ENCODE measurements around the gene OR10AD1. TPM values are rescaled to one million over a fixed set of nuclear protein-coding genes. Genes with fewer than 3 reads are reported as not detected.

The OR10AD1 gene
- total RNA-seq, 1 experiment from 2014 or later, result not detected

- H3K4me3 ChIP-seq, result no peak overlapping the region
- TF ChIP-seq EZH2 (IDR thresholded peaks at IDR 0.05; ENCODE audit: low read depth) (no peak), CTCF (conservative IDR thresholded peaks at IDR 0.05) (no peak)
- H3K27ac ChIP-seq, result no peak overlapping the region
- no peaks in the 10 kb centered on the region for H3K36me3 ChIP-seq (ENCODE audit: low read depth)
- no peak for DNase-seq
- no peak overlapping the region for H2AFZ ChIP-seq
- H3F3A ChIP-seq (ENCODE audit: insufficient read depth, low read depth), result no peaks in the 10 kb centered on the region
- H3K79me2 ChIP-seq (ENCODE audit: low read depth), result no peaks in the 10 kb centered on the region
- H3K9me2 ChIP-seq (ENCODE audit: insufficient read depth), result no peaks in the 10 kb centered on the region
- peaks cover 21% of the 10 kb centered on the region for H3K27me3 ChIP-seq (ENCODE audit: insufficient read depth, low read depth)
- no peak overlapping the region for H3K4me2 ChIP-seq
- BruUV-seq (replicated peaks), result no TSS peak
- peaks cover 8% of the 10 kb centered on the region for H3K4me1 ChIP-seq (replicated peaks; ENCODE audit: insufficient read depth)
- CTCF ChIA-PET, result interaction anchor here (0.6 to 0.9 kb wide), 2 partner anchors 309 to 436 kb away, joined by 3 read pairs; no protein-coding TSS in a partner anchor
- POLR2A ChIA-PET (ENCODE audit: unreplicated experiment), result no interaction called here
- intact Hi-C loops (cut with micrococcal nuclease; ENCODE audit: unreplicated experiment), result no loop called here
- no peaks in the 10 kb centered on the region for H4K20me1 ChIP-seq (ENCODE audit: insufficient read depth)
- no peaks in the 10 kb centered on the region for H3K9me3 ChIP-seq (ENCODE audit: insufficient read depth, low read depth)
These were observed 23.6 kb downstream of the OR10AD1 start for GRCh38 chr12:48179466-48179865.

- H3F3A ChIP-seq (ENCODE audit: insufficient read depth, low read depth), result no peaks in the 10 kb centered on the region
- CTCF ChIA-PET, result no interaction called here
- no peak for DNase-seq
- no peaks in the 10 kb centered on the region for H3K36me3 ChIP-seq (ENCODE audit: low read depth)
- no peak overlapping the region for H3K4me3 ChIP-seq
- POLR2A ChIA-PET (ENCODE audit: unreplicated experiment), result no interaction called here
- peaks cover 8% of the 10 kb centered on the region for H3K4me1 ChIP-seq (replicated peaks; ENCODE audit: insufficient read depth)
- H2AFZ ChIP-seq, result no peak overlapping the region
- no peaks in the 10 kb centered on the region for H3K9me2 ChIP-seq (ENCODE audit: insufficient read depth)
- intact Hi-C loops (cut with micrococcal nuclease; ENCODE audit: unreplicated experiment), result no loop called here
- H3K9me3 ChIP-seq (ENCODE audit: insufficient read depth, low read depth), result no peaks in the 10 kb centered on the region
- no peak overlapping the region for H3K27ac ChIP-seq
- no peaks in the 10 kb centered on the region for H3K79me2 ChIP-seq (ENCODE audit: low read depth)
- peaks cover 21% of the 10 kb centered on the region for H3K27me3 ChIP-seq (ENCODE audit: insufficient read depth, low read depth)
- H3K4me2 ChIP-seq, result no peak overlapping the region
- H4K20me1 ChIP-seq (ENCODE audit: insufficient read depth), result no peaks in the 10 kb centered on the region
- no TSS peak for BruUV-seq (replicated peaks)
- TF ChIP-seq CTCF (conservative IDR thresholded peaks at IDR 0.05) (no peak), EZH2 (IDR thresholded peaks at IDR 0.05; ENCODE audit: low read depth) (no peak)
These were observed 25.1 kb downstream of the OR10AD1 start for GRCh38 chr12:48177982-48178381.

GRCh38 chr12:48176417-48176751 lies 26.7 kb downstream of the OR10AD1 start:
- no peak for DNase-seq
- Histone ChIP-seq H3F3A (ENCODE audit: insufficient read depth, low read depth) (no peaks in the 10 kb centered on the region), H2AFZ (0 out of 2 replicates have a peak overlapping the region, but pooled peaks have one; percentile 30), H3K79me2 (ENCODE audit: low read depth) (no peaks in the 10 kb centered on the region), H3K4me1 (replicated peaks; ENCODE audit: insufficient read depth) (peaks cover 8% of the 10 kb centered on the region), H3K27me3 (ENCODE audit: insufficient read depth, low read depth) (peaks cover 16% of the 10 kb centered on the region), H3K27ac (no peak overlapping the region), H3K36me3 (ENCODE audit: low read depth) (no peaks in the 10 kb centered on the region), H4K20me1 (ENCODE audit: insufficient read depth) (no peaks in the 10 kb centered on the region), H3K9me3 (ENCODE audit: insufficient read depth, low read depth) (no peaks in the 10 kb centered on the region), H3K4me3 (no peak overlapping the region), H3K4me2 (peak overlapping the region; percentile 57), H3K9me2 (ENCODE audit: insufficient read depth) (no peaks in the 10 kb centered on the region)
- intact Hi-C loops (cut with micrococcal nuclease; ENCODE audit: unreplicated experiment), result no loop called here
- ChIA-PET CTCF (no interaction called here), POLR2A (ENCODE audit: unreplicated experiment) (interaction anchor here (0.7 kb wide), 1 partner anchor 613 kb away, joined by 12 read pairs; no protein-coding TSS in a partner anchor)
- no TSS peak for BruUV-seq (replicated peaks)
- TF ChIP-seq EZH2 (IDR thresholded peaks at IDR 0.05; ENCODE audit: low read depth), result no peak
- no peak for TF ChIP-seq CTCF (conservative IDR thresholded peaks at IDR 0.05)

Data from PC-9 (cell line).